T follicular helper cell (primary cell): ENCODE data around the gene PCGF5.
"Not testable (repeated sequence)": the region's sequence is repeated elsewhere in the genome, so short reads cannot be mapped to it uniquely, and the experiment has no call there.

Experiments used
- DNase-seq: peaks from one replicate; pipeline ENCODE4 v3.0.0-alpha.2; 2020; ENCODE audit warnings: low read depth

PCGF5 gene

GRCh38 chr10:91210014-91210413, 10.4 kb upstream of the PCGF5 start:
- DNase-seq = no peak

GRCh38 chr10:91210435-91210834, 10.0 kb upstream of the PCGF5 start:
- DNase-seq = no peak

- DNase-seq = no peak
Observed at GRCh38 chr10:91211675-91212074, 8.8 kb upstream of the PCGF5 start.

DNA sequence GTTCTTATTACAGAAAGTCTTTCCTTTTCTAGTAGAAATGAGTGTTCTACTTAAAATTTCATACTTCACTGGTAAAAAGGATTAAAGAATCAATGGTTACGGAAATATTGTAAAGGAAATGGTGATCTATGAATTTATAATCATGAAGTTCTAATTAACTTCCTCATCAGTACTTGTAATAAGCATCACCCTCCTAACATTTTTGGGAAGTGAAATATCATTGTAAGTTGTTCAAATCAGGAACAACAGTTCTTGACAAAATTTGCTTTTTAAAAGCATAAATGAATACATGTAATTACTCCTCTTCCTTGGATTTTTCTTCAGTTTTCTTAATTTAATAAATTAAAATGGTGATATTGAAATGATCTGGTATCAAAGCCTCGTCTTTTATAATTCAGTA, 5.6 kb upstream of the PCGF5 start:
- DNase-seq = no peak

- no peak for DNase-seq
Observed at GRCh38 chr10:91215384-91215783, 5.1 kb upstream of the PCGF5 start.

- DNase-seq = no peak
Observed at GRCh38 chr10:91219371-91220193, 881 bp upstream of the PCGF5 start.

- DNase-seq = no peak
Observed at GRCh38 chr10:91220954-91221675, 652 bp downstream of the PCGF5 start.

GRCh38 chr10:91226093-91226492, 5.6 kb downstream of the PCGF5 start:
- DNase-seq = no peak

- no peak for DNase-seq
Observed at GRCh38 chr10:91227576-91227975, 7.1 kb downstream of the PCGF5 start.

- DNase-seq = no peak
Observed at GRCh38 chr10:91229683-91230082, 9.2 kb downstream of the PCGF5 start.

DNA sequence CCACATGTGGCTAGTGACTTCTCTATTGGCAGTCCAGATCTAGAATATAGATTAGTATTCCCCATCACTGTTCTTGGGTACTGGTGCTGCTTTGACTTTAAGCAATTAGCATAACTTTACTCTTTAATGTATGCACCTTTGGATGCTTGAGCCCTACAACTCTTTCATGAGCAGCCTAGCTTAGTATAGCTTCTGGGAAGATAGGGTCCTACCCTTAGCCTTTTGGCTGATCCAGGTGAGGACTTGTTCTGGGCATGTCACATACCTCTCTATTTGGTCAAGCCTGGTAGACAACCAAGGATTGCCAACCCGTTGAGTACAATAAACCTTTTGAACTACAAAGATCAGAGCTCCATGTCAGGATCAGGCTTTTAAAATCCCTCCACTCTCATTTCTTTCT, 17.7 kb downstream of the PCGF5 start:
- no peak for DNase-seq

DNA sequence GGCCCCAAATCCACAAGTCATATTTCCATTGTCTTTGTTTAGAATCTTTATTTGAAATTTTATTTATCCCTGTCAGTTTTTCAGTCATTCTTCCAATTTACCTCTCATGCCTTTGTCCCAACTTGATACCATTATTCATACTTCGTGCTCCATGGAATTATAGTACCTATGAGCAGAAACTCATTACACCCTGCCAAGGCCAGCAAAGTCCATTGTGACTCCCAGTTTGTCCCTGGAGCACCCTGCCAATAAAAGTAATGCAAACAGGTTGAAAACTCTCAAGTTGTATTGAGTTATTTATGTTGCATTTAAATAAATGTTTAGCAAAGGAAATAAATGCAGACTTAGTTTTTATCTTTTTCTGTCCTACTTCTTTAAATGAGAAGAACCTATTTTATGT, 19.3 kb downstream of the PCGF5 start:
- no peak for DNase-seq

- DNase-seq = no peak
Observed at GRCh38 chr10:91242940-91243339, 22.5 kb downstream of the PCGF5 start.

DNA sequence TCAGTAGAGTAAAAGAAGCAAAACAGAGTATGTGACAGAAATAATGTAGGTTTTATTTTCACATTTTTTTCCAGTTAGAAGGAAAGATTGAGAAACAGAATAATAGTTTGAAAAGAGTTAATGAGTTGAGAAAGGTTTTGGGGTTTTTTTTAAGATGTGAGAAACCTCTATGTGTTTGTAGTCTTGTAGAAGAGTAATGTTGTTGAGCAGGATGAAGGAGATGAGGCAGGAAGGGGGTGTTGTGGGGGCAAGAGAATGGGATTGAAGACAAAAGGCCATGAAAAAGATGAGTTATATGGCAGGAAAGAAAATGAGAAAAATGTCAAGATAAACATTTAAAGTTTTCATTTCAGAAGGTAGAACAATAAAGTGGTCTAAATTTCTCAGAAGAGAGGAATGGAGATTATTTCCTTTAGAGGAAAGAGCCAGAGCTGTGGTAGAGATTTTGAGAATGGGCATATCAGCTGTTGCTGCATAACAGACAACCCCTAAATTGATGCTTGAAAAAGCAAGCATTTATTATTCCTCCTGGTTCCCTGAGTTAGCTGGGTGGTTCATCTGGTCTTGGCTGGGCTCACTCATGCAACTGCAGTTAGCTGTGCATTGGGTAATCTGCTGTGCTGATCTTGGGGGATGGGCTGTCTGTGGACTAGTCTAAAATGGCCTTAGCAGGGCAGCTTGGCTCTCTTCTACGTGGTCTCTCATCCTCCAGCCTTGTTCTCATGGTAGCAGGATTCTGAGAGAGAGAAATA, 27.1 kb downstream of the PCGF5 start:
- DNase-seq = no peak

GRCh38 chr10:91249700-91250099, 29.2 kb downstream of the PCGF5 start:
- no peak for DNase-seq

DNA sequence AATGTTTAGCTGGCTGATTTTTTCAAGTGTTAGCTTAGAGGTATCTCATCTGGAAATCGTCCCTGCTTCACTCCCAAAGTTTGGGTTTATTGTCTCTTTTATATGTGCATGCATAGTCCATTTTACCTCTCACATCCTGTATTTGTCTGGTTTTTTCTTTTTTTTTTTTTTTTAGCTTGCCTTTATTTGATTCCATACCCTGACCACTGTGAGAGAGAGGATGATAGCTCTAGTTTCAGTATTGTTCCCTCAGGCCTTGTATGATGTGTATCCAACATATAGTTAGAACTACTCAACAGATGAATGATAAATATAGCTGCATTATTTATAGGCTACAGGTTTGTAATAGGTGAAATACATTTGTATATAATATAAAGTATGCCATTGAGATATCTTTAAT, 29.9 kb downstream of the PCGF5 start:
- DNase-seq = no peak

- peak; percentile 36 for DNase-seq
Observed at GRCh38 chr10:91251430-91252056, 31.1 kb downstream of the PCGF5 start.

- no peak for DNase-seq
Observed at GRCh38 chr10:91253300-91253699, 32.8 kb downstream of the PCGF5 start.

- DNase-seq = no peak
Observed at GRCh38 chr10:91257310-91257709, 36.8 kb downstream of the PCGF5 start.

GRCh38 chr10:91260417-91260816, 40.0 kb downstream of the PCGF5 start:
- DNase-seq = not testable (repeated sequence)

DNA sequence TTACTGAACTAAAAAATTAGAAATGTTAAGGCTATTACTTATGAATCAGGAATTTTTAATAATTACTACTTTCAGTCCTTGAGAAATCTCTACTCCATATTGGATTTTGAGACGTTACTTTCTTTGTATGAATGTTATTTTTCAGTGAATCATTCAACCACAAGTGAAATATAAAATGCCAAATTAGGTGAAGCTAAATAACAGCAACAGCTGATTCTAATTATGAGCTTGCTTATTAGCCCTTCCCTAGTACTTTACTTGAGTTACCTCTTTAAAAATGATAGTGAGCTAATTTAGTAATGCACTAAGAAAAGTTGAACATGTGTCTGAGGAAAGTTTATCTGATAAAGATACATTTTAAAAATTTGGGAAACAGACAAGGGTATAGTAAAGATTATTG, 51.4 kb downstream of the PCGF5 start:
- no peak for DNase-seq

GRCh38 chr10:91284486-91285090, 64.1 kb downstream of the PCGF5 start:
- no peak for DNase-seq
